Measurements from ENCODE around the gene GMDS. TPM values are rescaled to one million over a fixed set of nuclear protein-coding genes. Genes with fewer than 3 reads are reported as not detected.

GMDS gene
- total RNA-seq, 1 donor from 2014 or later = 7.8 TPM

DNA sequence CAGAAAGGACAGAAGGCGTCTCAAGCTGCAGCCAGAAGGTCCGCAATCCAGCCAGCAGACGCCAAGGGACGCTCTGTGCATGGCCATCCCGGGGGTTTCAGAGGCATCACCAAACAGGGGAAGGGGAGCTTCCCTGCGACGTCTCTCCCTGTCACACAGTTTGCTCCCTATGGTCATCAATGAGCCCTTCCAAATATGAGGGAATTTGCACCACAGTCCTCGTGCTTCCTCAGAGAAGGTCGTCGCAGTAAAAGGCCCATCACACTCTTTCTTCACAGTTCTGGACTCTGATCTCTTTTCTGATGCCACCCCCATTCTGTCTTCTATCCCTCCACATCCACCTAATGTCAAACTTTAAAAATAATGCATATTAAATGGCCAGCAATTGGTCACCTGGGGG lies 645.9 kb downstream of the GMDS start:
- no peaks in the 10 kb centered on the region for H3K9me3 ChIP-seq (ENCODE audit: control insufficient read depth in 3 of 3, low read length in 3 of 3)
- H3K27ac ChIP-seq (ENCODE audit: low read depth, low read length) = no peak overlapping the region
- H3K36me3 ChIP-seq (ENCODE audit: control insufficient read depth in 3 of 3, insufficient read depth in 3 of 3, low read length in 3 of 3) = no peaks in the 10 kb centered on the region
- H3K4me1 ChIP-seq (ENCODE audit: control insufficient read depth in 3 of 3, insufficient read depth in 3 of 3, low read length in 3 of 3) = peaks cover 3 to 10% (median 8%) of the 10 kb centered on the region in 3 donors
- no peak overlapping the region for H3K4me3 ChIP-seq (ENCODE audit: low read length in 3 of 3)
- no peak overlapping the region for H3K9ac ChIP-seq (ENCODE audit: low read depth in 1 of 3, low read length in 3 of 3)
- H3K27me3 ChIP-seq (ENCODE audit: control insufficient read depth in 3 of 3, insufficient read depth in 3 of 3, low read length in 3 of 3) = peaks cover 43 to 49% (median 47%) of the 10 kb centered on the region in 3 donors

DNA sequence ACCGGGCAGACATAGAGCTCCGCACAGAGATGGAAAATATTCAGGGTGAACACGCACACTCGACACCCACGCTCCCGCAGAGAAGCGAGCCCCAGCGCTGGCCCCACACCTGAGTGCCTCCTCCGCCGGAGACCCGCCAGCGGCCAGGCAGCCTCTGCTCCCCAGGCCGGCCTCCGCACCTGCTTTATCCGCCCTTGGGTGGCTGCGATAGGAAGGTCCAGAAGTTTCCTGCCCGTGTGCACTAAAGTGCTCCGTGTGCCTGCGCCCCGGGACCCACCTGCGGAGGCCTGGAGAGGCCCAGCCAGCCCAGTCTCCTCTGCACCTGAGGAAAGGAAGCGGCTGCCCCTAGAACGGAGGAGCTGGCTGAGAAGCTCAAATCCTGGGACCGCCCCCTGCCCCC lies 646.5 kb downstream of the GMDS start:
- H3K27ac ChIP-seq (ENCODE audit: low read depth, low read length) = no peak overlapping the region
- no peaks in the 10 kb centered on the region for H3K36me3 ChIP-seq (ENCODE audit: control insufficient read depth in 3 of 3, insufficient read depth in 3 of 3, low read length in 3 of 3)
- H3K4me1 ChIP-seq (ENCODE audit: control insufficient read depth in 3 of 3, insufficient read depth in 3 of 3, low read length in 3 of 3) = peaks cover 3 to 5% (median 4%) of the 10 kb centered on the region in 3 donors
- no peak overlapping the region for H3K9ac ChIP-seq (ENCODE audit: low read depth in 1 of 3, low read length in 3 of 3)
- no peak overlapping the region for H3K4me3 ChIP-seq (ENCODE audit: low read length in 3 of 3)
- peaks cover 43 to 50% (median 45%) of the 10 kb centered on the region in 3 donors for H3K27me3 ChIP-seq (ENCODE audit: control insufficient read depth in 3 of 3, insufficient read depth in 3 of 3, low read length in 3 of 3)
- H3K9me3 ChIP-seq (ENCODE audit: control insufficient read depth in 3 of 3, low read length in 3 of 3) = no peaks in the 10 kb centered on the region

DNA sequence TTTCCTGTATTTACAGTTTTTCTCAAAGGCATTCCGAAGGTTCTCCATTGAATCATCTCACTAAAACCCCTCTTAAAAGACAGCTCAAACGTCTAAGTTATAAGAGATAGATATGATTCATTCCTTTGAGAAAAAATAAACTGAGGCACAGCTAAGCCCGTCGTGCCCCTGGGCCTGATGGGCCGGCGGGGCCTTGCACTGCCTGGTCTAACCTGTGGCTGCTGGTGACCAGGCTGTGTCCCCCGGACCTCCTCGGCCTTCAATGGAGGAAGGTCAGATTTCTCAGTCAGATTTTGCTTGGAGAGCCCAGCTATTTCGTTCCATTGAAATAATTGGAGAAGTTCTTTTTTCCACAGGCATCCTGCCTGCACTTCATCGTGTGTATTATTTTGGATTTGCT lies 647.0 kb downstream of the GMDS start:
- Histone ChIP-seq H3K4me3 (ENCODE audit: low read length in 3 of 3) (no peak overlapping the region), H3K36me3 (ENCODE audit: control insufficient read depth in 3 of 3, insufficient read depth in 3 of 3, low read length in 3 of 3) (no peaks in the 10 kb centered on the region), H3K27me3 (ENCODE audit: control insufficient read depth in 3 of 3, insufficient read depth in 3 of 3, low read length in 3 of 3) (peaks cover 43 to 50% (median 45%) of the 10 kb centered on the region in 3 donors)

DNA sequence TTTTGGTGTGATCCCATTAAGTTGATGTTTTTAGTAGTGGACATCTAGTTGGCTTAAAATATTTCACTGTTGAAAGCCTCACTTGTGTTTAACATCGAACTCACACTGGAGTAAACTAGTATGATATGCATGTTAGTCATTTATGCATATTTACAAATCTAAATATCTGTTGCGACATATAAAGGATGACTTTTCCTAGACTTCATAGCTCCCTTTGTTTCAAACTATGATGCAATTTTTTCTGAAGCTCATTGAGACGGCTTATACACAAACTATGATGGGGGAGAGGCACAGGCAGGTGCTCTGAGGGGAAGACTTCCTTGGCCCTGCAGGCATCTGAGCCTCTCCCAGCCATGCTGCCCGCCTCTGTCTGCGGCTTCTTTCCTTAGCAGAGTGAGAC lies 647.5 kb downstream of the GMDS start:
- H3K27ac ChIP-seq (ENCODE audit: low read depth, low read length) = no peak overlapping the region
- peaks cover 43 to 53% (median 45%) of the 10 kb centered on the region in 3 donors for H3K27me3 ChIP-seq (ENCODE audit: control insufficient read depth in 3 of 3, insufficient read depth in 3 of 3, low read length in 3 of 3)
- peaks cover 3 to 5% (median 4%) of the 10 kb centered on the region in 3 donors for H3K4me1 ChIP-seq (ENCODE audit: control insufficient read depth in 3 of 3, insufficient read depth in 3 of 3, low read length in 3 of 3)
- H3K9me3 ChIP-seq (ENCODE audit: control insufficient read depth in 3 of 3, low read length in 3 of 3) = no peaks in the 10 kb centered on the region
- no peak overlapping the region for H3K9ac ChIP-seq (ENCODE audit: low read depth in 1 of 3, low read length in 3 of 3)
- no peak overlapping the region for H3K4me3 ChIP-seq (ENCODE audit: low read length in 3 of 3)
- no peaks in the 10 kb centered on the region for H3K36me3 ChIP-seq (ENCODE audit: control insufficient read depth in 3 of 3, insufficient read depth in 3 of 3, low read length in 3 of 3)

More for the DNA sequence above, 647.0 kb downstream of the GMDS start:
- H3K9ac ChIP-seq (ENCODE audit: low read depth in 1 of 3, low read length in 3 of 3) = no peak overlapping the region
- H3K27ac ChIP-seq (ENCODE audit: low read depth, low read length) = no peak overlapping the region
- peaks cover 3 to 5% (median 4%) of the 10 kb centered on the region in 3 donors for H3K4me1 ChIP-seq (ENCODE audit: control insufficient read depth in 3 of 3, insufficient read depth in 3 of 3, low read length in 3 of 3)
- no peaks in the 10 kb centered on the region for H3K9me3 ChIP-seq (ENCODE audit: control insufficient read depth in 3 of 3, low read length in 3 of 3)

DNA sequence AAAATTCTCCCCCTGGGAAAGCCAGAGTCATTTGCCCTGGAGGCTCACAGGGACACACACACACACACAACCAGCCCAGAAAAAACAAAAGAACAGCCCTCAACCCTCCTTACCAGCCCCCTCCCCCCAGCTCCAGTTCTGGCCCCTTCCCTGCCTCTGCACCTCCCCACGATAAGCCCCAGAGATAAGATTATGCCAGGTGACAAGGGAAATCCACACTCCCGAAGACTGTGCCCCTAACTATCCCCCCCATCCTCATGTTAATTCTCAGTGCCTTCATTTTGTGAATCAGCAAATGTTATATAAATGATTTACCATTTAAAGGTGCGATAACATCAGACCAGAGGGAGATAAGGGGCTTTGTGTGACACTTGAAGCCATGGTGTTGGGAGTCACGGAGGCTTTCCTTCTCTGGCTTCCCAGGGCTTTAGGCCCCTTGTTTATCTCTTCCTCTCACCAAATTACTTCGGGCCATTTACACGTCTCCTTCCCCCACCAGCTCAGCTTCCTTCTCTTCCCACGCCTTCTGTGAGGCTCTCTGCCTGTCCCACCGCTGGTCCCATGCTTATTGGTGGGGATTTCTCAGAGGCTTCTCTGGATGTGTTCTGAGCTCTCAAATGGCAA lies 648.2 kb downstream of the GMDS start:
- Histone ChIP-seq H3K27me3 (ENCODE audit: control insufficient read depth in 3 of 3, insufficient read depth in 3 of 3, low read length in 3 of 3) (peaks cover 40 to 54% (median 44%) of the 10 kb centered on the region in 3 donors), H3K36me3 (ENCODE audit: control insufficient read depth in 3 of 3, insufficient read depth in 3 of 3, low read length in 3 of 3) (no peaks in the 10 kb centered on the region), H3K4me3 (ENCODE audit: low read length in 3 of 3) (no peak overlapping the region), H3K27ac (ENCODE audit: low read depth, low read length) (no peak overlapping the region), H3K9ac (ENCODE audit: low read depth in 1 of 3, low read length in 3 of 3) (no peak overlapping the region), H3K4me1 (ENCODE audit: control insufficient read depth in 3 of 3, insufficient read depth in 3 of 3, low read length in 3 of 3) (peaks cover 3 to 5% (median 4%) of the 10 kb centered on the region in 3 donors), H3K9me3 (ENCODE audit: control insufficient read depth in 3 of 3, low read length in 3 of 3) (no peaks in the 10 kb centered on the region)

DNA sequence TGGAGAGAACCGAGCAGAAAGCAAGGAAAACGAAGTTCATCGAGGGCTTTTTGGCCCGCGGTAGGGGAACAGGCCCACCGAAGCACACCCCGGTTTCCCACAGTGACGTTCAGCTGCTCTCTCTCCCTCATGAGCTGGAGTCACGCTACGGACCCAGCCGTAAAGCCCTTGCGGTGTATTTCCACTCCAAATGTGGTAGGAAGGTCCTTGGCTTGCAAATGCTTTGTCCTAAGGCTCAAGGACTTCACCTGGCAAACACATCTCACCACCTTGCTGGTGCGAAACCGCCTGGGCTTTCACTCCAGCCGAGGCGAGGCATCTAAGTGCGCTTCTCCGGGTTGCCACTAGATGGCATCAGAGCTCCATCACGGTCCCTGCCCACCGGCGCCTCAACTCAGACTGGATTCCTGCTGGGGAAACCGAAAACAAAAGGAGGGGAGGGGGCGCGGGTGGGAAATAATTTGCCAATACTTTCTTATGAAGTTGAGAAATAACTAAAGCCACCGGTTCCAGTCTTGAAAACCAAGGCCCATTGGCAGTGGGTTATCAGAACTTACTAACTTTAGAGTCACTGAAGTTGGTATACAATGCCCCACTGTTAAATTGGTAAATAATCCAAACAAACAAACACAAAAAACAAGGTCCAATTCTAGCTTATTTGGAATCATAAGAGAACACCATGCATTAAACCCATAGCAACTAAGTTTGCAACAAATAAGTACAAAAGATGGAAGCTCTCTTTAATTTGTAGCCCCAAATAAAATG lies 649.1 kb downstream of the GMDS start:
- Histone ChIP-seq H3K9ac (ENCODE audit: low read depth in 1 of 3, low read length in 3 of 3) (peak overlapping the region in 1 of 3 donors; percentile 40), H3K4me3 (ENCODE audit: low read length in 3 of 3) (peak overlapping the region; percentile 49 to 70 (median 62))

DNA sequence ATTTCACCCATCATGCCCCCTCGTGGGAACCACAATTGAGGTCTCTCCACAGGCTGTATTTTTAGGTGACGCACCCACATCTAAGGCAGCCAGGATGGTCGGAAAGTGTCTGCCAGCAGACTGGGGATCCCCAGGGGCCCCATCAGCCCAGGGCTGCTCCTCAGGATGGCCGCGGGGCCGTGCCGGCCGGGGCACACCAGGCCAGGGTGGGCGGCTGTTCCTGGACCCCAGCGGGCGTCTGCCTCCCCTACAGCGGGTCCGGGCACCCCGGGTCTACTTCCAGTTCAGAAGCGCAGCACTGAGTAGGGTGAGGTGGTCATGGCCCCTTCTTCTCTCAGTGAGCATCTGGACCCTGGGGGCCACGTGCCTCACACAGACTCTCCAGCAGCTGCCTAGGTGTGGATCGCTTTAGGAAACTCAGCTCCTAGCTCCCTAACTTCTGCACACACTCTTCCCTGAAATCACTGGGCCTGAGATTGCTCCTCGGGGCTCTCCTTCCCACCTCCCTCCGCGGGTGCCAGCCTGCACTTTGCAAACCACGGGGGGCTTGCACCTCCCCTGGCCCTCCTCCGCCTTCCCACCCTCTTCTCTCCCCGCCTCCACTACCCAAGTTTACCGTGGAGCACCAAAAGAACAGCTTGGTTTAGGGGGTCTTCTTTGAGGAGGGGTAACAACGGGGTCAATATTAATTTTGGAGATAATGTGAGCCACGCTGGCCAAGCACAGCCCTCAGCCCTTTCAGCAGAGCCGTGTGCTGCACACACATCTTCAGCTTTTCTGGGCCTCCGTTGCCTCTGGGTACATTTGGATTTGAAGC lies 649.9 kb downstream of the GMDS start:
- H3K27ac ChIP-seq (ENCODE audit: low read depth, low read length) = no peak overlapping the region
- H3K4me3 ChIP-seq (ENCODE audit: low read length in 3 of 3) = peak overlapping the region in 2 of 3 donors; percentile 49 to 62
- peaks cover 35 to 37% (median 37%) of the 10 kb centered on the region in 3 donors for H3K27me3 ChIP-seq (ENCODE audit: control insufficient read depth in 3 of 3, insufficient read depth in 3 of 3, low read length in 3 of 3)
- H3K9me3 ChIP-seq (ENCODE audit: control insufficient read depth in 3 of 3, low read length in 3 of 3) = no peaks in the 10 kb centered on the region
- H3K9ac ChIP-seq (ENCODE audit: low read depth in 1 of 3, low read length in 3 of 3) = no peak overlapping the region
- no peaks in the 10 kb centered on the region for H3K36me3 ChIP-seq (ENCODE audit: control insufficient read depth in 3 of 3, insufficient read depth in 3 of 3, low read length in 3 of 3)
- H3K4me1 ChIP-seq (ENCODE audit: control insufficient read depth in 3 of 3, insufficient read depth in 3 of 3, low read length in 3 of 3) = peaks cover 3 to 5% (median 4%) of the 10 kb centered on the region in 3 donors

More for the DNA sequence above, 649.1 kb downstream of the GMDS start:
- Histone ChIP-seq H3K27ac (ENCODE audit: low read depth, low read length) (no peak overlapping the region), H3K27me3 (ENCODE audit: control insufficient read depth in 3 of 3, insufficient read depth in 3 of 3, low read length in 3 of 3) (peaks cover 35 to 45% (median 35%) of the 10 kb centered on the region in 3 donors), H3K36me3 (ENCODE audit: control insufficient read depth in 3 of 3, insufficient read depth in 3 of 3, low read length in 3 of 3) (no peaks in the 10 kb centered on the region), H3K9me3 (ENCODE audit: control insufficient read depth in 3 of 3, low read length in 3 of 3) (no peaks in the 10 kb centered on the region), H3K4me1 (ENCODE audit: control insufficient read depth in 3 of 3, insufficient read depth in 3 of 3, low read length in 3 of 3) (peaks cover 3 to 5% (median 4%) of the 10 kb centered on the region in 3 donors)

DNA sequence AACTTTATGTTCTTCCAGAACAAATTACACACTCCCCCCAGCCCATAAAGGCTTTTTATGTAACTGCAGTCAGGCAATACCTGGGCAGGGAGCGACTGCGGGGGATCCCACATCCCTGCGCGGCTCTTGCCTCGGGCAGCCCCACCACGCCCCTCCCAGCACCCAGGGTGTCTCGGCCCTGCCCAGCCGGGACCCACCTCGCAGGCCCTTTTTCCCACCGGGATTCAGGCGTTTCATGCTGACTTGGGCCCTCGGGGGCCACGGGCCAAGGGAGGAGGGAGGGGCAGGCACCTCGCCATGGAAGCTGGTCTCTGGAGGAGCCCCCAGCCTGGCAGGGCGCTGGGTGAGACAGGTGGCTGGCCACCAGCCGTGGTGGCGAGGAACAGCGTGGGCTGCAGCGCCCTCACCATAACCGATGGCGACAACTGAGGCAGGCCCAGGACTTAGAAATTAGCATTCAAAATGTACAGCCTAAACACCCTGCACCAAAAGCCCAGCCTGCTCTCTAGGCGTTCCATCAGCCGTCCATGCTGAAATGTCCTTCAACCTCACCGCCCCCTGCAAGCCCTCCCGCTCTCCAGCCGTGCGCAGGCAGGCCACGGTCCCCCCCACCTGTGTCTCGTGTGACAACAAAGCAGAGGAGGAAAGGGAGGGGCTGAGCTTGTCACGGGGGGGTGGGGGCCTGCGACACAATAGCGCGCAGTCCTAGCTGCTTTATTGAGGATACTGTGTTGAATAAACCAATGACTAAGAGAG lies 650.8 kb downstream of the GMDS start:
- no peak overlapping the region for H3K9ac ChIP-seq (ENCODE audit: low read depth in 1 of 3, low read length in 3 of 3)
- peaks cover 37 to 39% (median 38%) of the 10 kb centered on the region in 3 donors for H3K27me3 ChIP-seq (ENCODE audit: control insufficient read depth in 3 of 3, insufficient read depth in 3 of 3, low read length in 3 of 3)
- H3K36me3 ChIP-seq (ENCODE audit: control insufficient read depth in 3 of 3, insufficient read depth in 3 of 3, low read length in 3 of 3) = no peaks in the 10 kb centered on the region
- peaks cover 3 to 5% (median 4%) of the 10 kb centered on the region in 3 donors for H3K4me1 ChIP-seq (ENCODE audit: control insufficient read depth in 3 of 3, insufficient read depth in 3 of 3, low read length in 3 of 3)
- no peak overlapping the region for H3K4me3 ChIP-seq (ENCODE audit: low read length in 3 of 3)
- H3K27ac ChIP-seq (ENCODE audit: low read depth, low read length) = no peak overlapping the region
- H3K9me3 ChIP-seq (ENCODE audit: control insufficient read depth in 3 of 3, low read length in 3 of 3) = no peaks in the 10 kb centered on the region

DNA sequence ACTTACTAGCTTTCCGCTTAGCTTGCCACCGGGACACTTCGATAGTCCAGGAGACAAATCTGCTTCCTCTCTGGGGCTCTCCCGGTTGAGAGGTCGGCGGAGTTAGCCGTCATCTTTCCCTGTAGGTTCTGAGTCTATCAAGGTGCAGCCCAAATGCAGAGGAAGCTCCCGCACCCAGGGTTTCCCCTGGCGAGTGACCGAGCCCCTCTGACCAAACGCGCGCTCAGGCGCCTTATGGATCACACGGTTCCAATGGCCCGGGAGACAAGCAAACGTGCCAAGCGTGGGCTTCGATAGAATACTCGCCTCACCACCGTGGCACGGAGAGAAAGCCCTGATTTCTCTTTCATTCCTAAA lies 651.5 kb downstream of the GMDS start:
- Histone ChIP-seq H3K36me3 (ENCODE audit: control insufficient read depth in 3 of 3, insufficient read depth in 3 of 3, low read length in 3 of 3) (no peaks in the 10 kb centered on the region), H3K4me3 (ENCODE audit: low read length in 3 of 3) (no peak overlapping the region), H3K9me3 (ENCODE audit: control insufficient read depth in 3 of 3, low read length in 3 of 3) (no peaks in the 10 kb centered on the region), H3K4me1 (ENCODE audit: control insufficient read depth in 3 of 3, insufficient read depth in 3 of 3, low read length in 3 of 3) (peaks cover 3 to 5% (median 4%) of the 10 kb centered on the region in 3 donors), H3K9ac (ENCODE audit: low read depth in 1 of 3, low read length in 3 of 3) (no peak overlapping the region), H3K27me3 (ENCODE audit: control insufficient read depth in 3 of 3, insufficient read depth in 3 of 3, low read length in 3 of 3) (peaks cover 37 to 39% (median 39%) of the 10 kb centered on the region in 3 donors), H3K27ac (ENCODE audit: low read depth, low read length) (no peak overlapping the region)

All from skeletal muscle tissue (tissue), 4 donors.